A673 (cell line): ENCODE measurements around the gene GSTT4. TPM values are rescaled to one million over a fixed set of nuclear protein-coding genes. Genes with fewer than 3 reads are reported as not detected.

Source experiments
- BruUV-seq: library from RNA; stranded (reverse); fragments of 400-500 nt; replicated peaks from 2 replicates; lab custom pipeline; 2021; lab: Mats Ljungman, UMichigan
- CTCF ChIA-PET: fragments of 300-600 bp; sonication (Branson Sonifier 250); formaldehyde crosslinking; loops from one replicate; lab custom pipeline; 2022; ENCODE audit warnings: antibody characterized with exemption; lab: Charles Lee
- POLR2A ChIA-PET: fragments of 300-600 bp; sonication (Branson Sonifier 250); formaldehyde crosslinking; loops from one replicate; lab custom pipeline; 2022; ENCODE audit warnings: antibody characterized with exemption; ENCODE audit not compliant: low non-redundant PET; lab: Charles Lee
- DNase-seq: peaks from one replicate; pipeline ENCODE4 v3.0.0-alpha.2; 2015; ENCODE audit warnings: low spot score
- H3K27ac ChIP-seq: fragments of 200-600 bp; sonication (generic); 2 replicates; pipeline ENCODE4 v1.5.1; 2016; ENCODE audit warnings: mixed run types, low read depth, mild to moderate bottlenecking, mixed read lengths, antibody characterized with exemption, low read length; ENCODE audit not compliant: poor library complexity, severe bottlenecking
- H3K27me3 ChIP-seq: fragments of 200-600 bp; sonication (generic); replicated peaks from 2 replicates; pipeline ENCODE4 v1.6.1; 2017; ENCODE audit warnings: mixed run types, low read depth, mild to moderate bottlenecking, mixed read lengths, antibody characterized with exemption, low read length; ENCODE audit not compliant: insufficient read depth, poor library complexity
- H3K36me3 ChIP-seq: fragments of 200-600 bp; sonication (generic); 2 replicates; pipeline ENCODE4 v1.6.1; 2016; ENCODE audit warnings: mixed run types, mild to moderate bottlenecking, mixed read lengths, antibody characterized with exemption, low read length; ENCODE audit not compliant: insufficient read depth, poor library complexity, severe bottlenecking
- H3K4me1 ChIP-seq: fragments of 200-600 bp; sonication (generic); 2 replicates; pipeline ENCODE4 v1.6.1; 2017; ENCODE audit warnings: mixed run types, mild to moderate bottlenecking, mixed read lengths, antibody characterized with exemption, low read length; ENCODE audit not compliant: insufficient read depth, poor library complexity, severe bottlenecking
- H3K4me3 ChIP-seq: fragments of 200-600 bp; sonication (generic); 2 replicates; pipeline ENCODE4 v1.5.1; 2016; ENCODE audit warnings: low read depth, mixed run types, mild to moderate bottlenecking, mixed read lengths, low read length; ENCODE audit not compliant: poor library complexity, severe bottlenecking
- H3K9me3 ChIP-seq: fragments of 200-600 bp; sonication (generic); 2 replicates; pipeline ENCODE4 v1.6.1; 2016; ENCODE audit warnings: mixed run types, low read depth, mild to moderate bottlenecking, mixed read lengths, antibody characterized with exemption, low read length; ENCODE audit not compliant: poor library complexity, severe bottlenecking
- EZH2 ChIP-seq: fragments of 200-600 bp; sonication (generic); IDR thresholded peaks from 2 replicates; pipeline ENCODE4 v1.6.1; 2017; ENCODE audit warnings: borderline replicate concordance, low read depth, mild to moderate bottlenecking, mixed read lengths, antibody characterized with exemption, low read length; ENCODE audit not compliant: poor library complexity, severe bottlenecking
- intact Hi-C: fragments of 100-400 bp; cut with micrococcal nuclease; formaldehyde crosslinking; loops from one replicate; pipeline ENCODE4 v1.10.0; 2022; ENCODE audit not compliant: unreplicated experiment
- total RNA-seq: library from RNA; stranded (reverse); gene quantifications from 2 replicates; pipeline ENCODE4 v1.2.3, GENCODE V29; 2021
- TF ChIP-seq, protein P1 (sequence below): fragments of 300-800, 200-600 bp; sonication (generic); conservative IDR thresholded peaks from 2 replicates; pipeline ENCODE4 v1.5.1; 2017; ENCODE audit warnings: low read depth, mild to moderate bottlenecking, antibody characterized with exemption, low read length, moderate library complexity, mixed read lengths

GSTT4 gene
- total RNA-seq, 1 experiment from 2014 or later: not detected

GRCh38 chr22:24003887-24004286 lies 1.4 kb downstream of the GSTT4 start:
- Histone ChIP-seq H3K4me1 (no peaks in the 10 kb centered on the region), H3K9me3 (no peaks in the 10 kb centered on the region), H3K27ac (no peak overlapping the region), H3K36me3 (no peaks in the 10 kb centered on the region), H3K4me3 (no peak overlapping the region), H3K27me3 (no peaks in the 10 kb centered on the region)
- CTCF ChIA-PET: no interaction called here
- POLR2A ChIA-PET: no interaction called here
- intact Hi-C loops: no loop called here
- TF ChIP-seq EZH2: no peak
- TF ChIP-seq, protein P1, sequence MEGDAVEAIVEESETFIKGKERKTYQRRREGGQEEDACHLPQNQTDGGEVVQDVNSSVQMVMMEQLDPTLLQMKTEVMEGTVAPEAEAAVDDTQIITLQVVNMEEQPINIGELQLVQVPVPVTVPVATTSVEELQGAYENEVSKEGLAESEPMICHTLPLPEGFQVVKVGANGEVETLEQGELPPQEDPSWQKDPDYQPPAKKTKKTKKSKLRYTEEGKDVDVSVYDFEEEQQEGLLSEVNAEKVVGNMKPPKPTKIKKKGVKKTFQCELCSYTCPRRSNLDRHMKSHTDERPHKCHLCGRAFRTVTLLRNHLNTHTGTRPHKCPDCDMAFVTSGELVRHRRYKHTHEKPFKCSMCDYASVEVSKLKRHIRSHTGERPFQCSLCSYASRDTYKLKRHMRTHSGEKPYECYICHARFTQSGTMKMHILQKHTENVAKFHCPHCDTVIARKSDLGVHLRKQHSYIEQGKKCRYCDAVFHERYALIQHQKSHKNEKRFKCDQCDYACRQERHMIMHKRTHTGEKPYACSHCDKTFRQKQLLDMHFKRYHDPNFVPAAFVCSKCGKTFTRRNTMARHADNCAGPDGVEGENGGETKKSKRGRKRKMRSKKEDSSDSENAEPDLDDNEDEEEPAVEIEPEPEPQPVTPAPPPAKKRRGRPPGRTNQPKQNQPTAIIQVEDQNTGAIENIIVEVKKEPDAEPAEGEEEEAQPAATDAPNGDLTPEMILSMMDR: no peak
- DNase-seq: no peak
- BruUV-seq: no TSS peak

- ChIA-PET POLR2A (no interaction called here), CTCF (no interaction called here)
- TF ChIP-seq, protein P1: no peak
- no peak for TF ChIP-seq EZH2
- H3K27me3 ChIP-seq: no peaks in the 10 kb centered on the region
- no peaks in the 10 kb centered on the region for H3K36me3 ChIP-seq
- H3K4me1 ChIP-seq: no peaks in the 10 kb centered on the region
- no peak overlapping the region for H3K4me3 ChIP-seq
- H3K27ac ChIP-seq: no peak overlapping the region
- DNase-seq: no peak
- no peaks in the 10 kb centered on the region for H3K9me3 ChIP-seq
- BruUV-seq: no TSS peak
- intact Hi-C loops: no loop called here
Observed at GRCh38 chr22:24002851-24003250, 2.4 kb downstream of the GSTT4 start.

GRCh38 chr22:24002272-24002671 lies 3.0 kb downstream of the GSTT4 start:
- Histone ChIP-seq H3K36me3 (no peaks in the 10 kb centered on the region), H3K27me3 (no peaks in the 10 kb centered on the region), H3K9me3 (no peaks in the 10 kb centered on the region), H3K4me1 (no peaks in the 10 kb centered on the region), H3K27ac (no peak overlapping the region), H3K4me3 (no peak overlapping the region)
- no TSS peak for BruUV-seq
- CTCF ChIA-PET: no interaction called here
- DNase-seq: no peak
- intact Hi-C loops: no loop called here
- POLR2A ChIA-PET: interaction anchor here (0.6 kb wide), 1 partner anchor 88 kb away, joined by 5 read pairs; no protein-coding TSS in a partner anchor
- TF ChIP-seq, protein P1: no peak
- TF ChIP-seq EZH2: no peak
